ENCODE measurements around the gene SEMA4D.

- TF ChIP-seq CTCF (IDR thresholded peaks at IDR 0.05; ENCODE audit: poor library complexity, severe bottlenecking) (no peak), EZH2 (IDR thresholded peaks at IDR 0.05; ENCODE audit: borderline replicate concordance, insufficient read depth, low read length, poor library complexity, severe bottlenecking) (no peak), REST (IDR thresholded peaks at IDR 0.05; ENCODE audit: borderline replicate concordance) (no peak), SMC3 (conservative IDR thresholded peaks at IDR 0.05; ENCODE audit: poor library complexity) (no peak)
These were observed 27.1 kb upstream of the SEMA4D start for GRCh38 chr9:89524963-89525362.
